Right lobe of liver (tissue), 6 donors: Measurements from ENCODE around the gene DBX2. TPM values are rescaled to one million over a fixed set of nuclear protein-coding genes. Genes with fewer than 3 reads are reported as not detected.

Source experiments
- ATAC-seq, 4 donors: fragments of 200-7000 bp; cut with Tn5 transposase; one replicate each; pipeline ENCODE4 v1.9.1; 2020; ENCODE audit warnings: mild to moderate bottlenecking in 4 of 4, moderate library complexity in 4 of 4
- DNase-seq, 3 donors: peaks; one replicate each; pipeline ENCODE4 v3.0.0-alpha.2; 2020
- H3K27ac ChIP-seq, 3 donors: fragments of 200-600 bp; one replicate each; pipeline ENCODE4 v1.8.0; 2022
- H3K27me3 ChIP-seq, 2 donors: fragments of 200-600 bp; one replicate each; pipeline ENCODE4 v1.8.0; 2022
- H3K36me3 ChIP-seq, 4 donors: fragments of 200-600 bp; sonication (generic) in 1 of 4; one replicate each; pipeline versions ENCODE4 v1.5.1 to v1.8.0; 2017 to 2022; ENCODE audit warnings: control low read depth in 1 of 4
- H3K4me1 ChIP-seq, 4 donors: fragments of 200-600 bp; sonication (generic) in 1 of 4; one replicate each; pipeline versions ENCODE4 v1.5.1 to v1.8.0; 2017 to 2022; ENCODE audit warnings: control low read depth in 1 of 4
- H3K4me3 ChIP-seq, 3 donors: fragments of 200-600 bp; one replicate each; pipeline ENCODE4 v1.8.0; 2022
- H3K9me3 ChIP-seq, 4 donors: fragments of 200-600 bp; sonication (generic) in 1 of 4; one replicate each; pipeline versions ENCODE4 v1.5.1 to v1.8.0; 2017 to 2022; ENCODE audit warnings: control low read depth in 1 of 4
- CTCF ChIP-seq, 4 donors: fragments of 200-600 bp in 3 of 4; fragments of 450-650 bp in 1 of 4; IDR thresholded peaks; one replicate each; pipeline versions ENCODE4 v1.5.1 to v1.8.0; 2016 to 2022; ENCODE audit warnings: antibody characterized with exemption in 4 of 4, mild to moderate bottlenecking in 2 of 4
- POLR2A ChIP-seq: fragments of 450-650 bp; IDR thresholded peaks from one replicate; pipeline ENCODE4 v1.6.1; 2017; ENCODE audit warnings: antibody characterized with exemption, mild to moderate bottlenecking
- WGBS: methylation state at CpG from one replicate; pipeline ENCODE4 v1.1.6; 2018; ENCODE audit warnings: low coverage, low lambda C conversion rate; ENCODE audit not compliant: insufficient coverage; ENCODE audit errors: missing lambda C conversion rate; 5-methylcytosine and 5-hydroxymethylcytosine counted together
- intact Hi-C, 2 donors: fragments of 100-400 bp; cut with DNase I; formaldehyde crosslinking; loops; one replicate each; pipeline versions ENCODE4 v1.11.2 to v1.14.1; 2022
- total RNA-seq, 6 experiments: library from RNA; depleted of rRNA in 2 of 6; stranded (reverse); fragments of >200 nt in 2 of 6; fragmentation: NEBNext Ultra II Directional in 3 of 6; extraction: Animal tissue kit (Norgen Biotek cat#: 25700) in 3 of 6; gene quantifications; one replicate each; pipeline versions ENCODE4 v1.1.0 to v1.2.4, GENCODE V29; 2016 to 2023
- donor health status: DM: no; HTN: yes; CAD: no.
- donor health status: DM: no; HTN: no; CAD: no.
- donor health status: DM: no; HTN: no; CAD: no.
- donor health status: DM: no; HTN: yes; CAD: no.
- donor health status: DM: no; HTN: yes; CAD: no.

The DBX2 gene
- total RNA-seq, 6 experiments from 2014 or later = not detected

GRCh38 chr12:45065125-45065626, 14.3 kb upstream of the DBX2 start:
- no peaks in the 10 kb centered on the region for H3K36me3 ChIP-seq
- no peak for ATAC-seq
- no peaks in the 10 kb centered on the region for H3K27me3 ChIP-seq
- intact Hi-C loops = no loop called here
- no peak for DNase-seq
- no peaks in the 10 kb centered on the region for H3K4me1 ChIP-seq
- no peaks in the 10 kb centered on the region for H3K9me3 ChIP-seq
- H3K27ac ChIP-seq = no peak overlapping the region
- no peak overlapping the region for H3K4me3 ChIP-seq
- 68% methylated on average over 7 of the region's 12 CpGs for WGBS
- TF ChIP-seq CTCF (IDR thresholded peaks at IDR 0.05) (no peak), POLR2A (no peak)

GRCh38 chr12:45060976-45061375, 10.1 kb upstream of the DBX2 start:
- no peak for DNase-seq
- ATAC-seq = no peak
- H3K4me3 ChIP-seq = no peak overlapping the region
- no peaks in the 10 kb centered on the region for H3K27me3 ChIP-seq
- no peaks in the 10 kb centered on the region for H3K9me3 ChIP-seq
- no peaks in the 10 kb centered on the region for H3K36me3 ChIP-seq
- H3K27ac ChIP-seq = no peak overlapping the region
- TF ChIP-seq CTCF (IDR thresholded peaks at IDR 0.05) (no peak), POLR2A (no peak)
- intact Hi-C loops = no loop called here
- H3K4me1 ChIP-seq = no peaks in the 10 kb centered on the region

DNA sequence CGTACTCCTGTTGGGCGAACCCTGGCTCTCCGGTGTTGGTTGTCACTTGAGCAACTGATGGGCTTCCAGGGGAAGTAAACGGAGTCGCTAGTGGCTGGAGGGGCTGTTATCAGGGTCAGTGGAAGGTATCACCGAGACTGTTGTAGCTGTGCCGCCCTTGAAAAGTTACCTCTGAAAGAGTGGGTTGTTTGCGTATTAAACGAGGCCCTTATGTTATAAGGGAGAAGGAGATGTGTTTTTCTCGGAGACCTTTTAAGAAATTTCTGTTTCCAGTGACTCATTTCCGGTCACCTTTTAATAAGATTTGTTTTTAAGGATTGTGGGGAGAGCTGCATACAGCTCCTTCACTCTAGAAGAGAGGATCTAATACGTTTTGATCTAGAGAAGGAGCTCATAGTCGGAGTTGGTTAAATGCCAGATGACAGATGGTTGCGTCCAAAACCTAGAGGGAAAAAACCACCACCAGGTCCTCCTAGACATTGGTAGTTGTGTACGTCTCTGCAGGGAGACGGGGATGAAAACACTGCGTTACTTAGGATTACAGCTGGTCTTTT, 750 bp upstream of the DBX2 start:
- ATAC-seq (no peak), DNase-seq (no peak)
- Histone ChIP-seq H3K36me3 (no peaks in the 10 kb centered on the region), H3K9me3 (no peaks in the 10 kb centered on the region), H3K27ac (no peak overlapping the region), H3K27me3 (peaks cover 0 to 15% of the 10 kb centered on the region in 2 donors), H3K4me1 (peaks cover 0 to 9% (median 0%) of the 10 kb centered on the region in 4 donors), H3K4me3 (no peak overlapping the region)
- WGBS = 18% methylated on average over 16 of the region's 17 CpGs
- intact Hi-C loops = no loop called here
- TF ChIP-seq CTCF (IDR thresholded peaks at IDR 0.05) (no peak), POLR2A (no peak)

DNA sequence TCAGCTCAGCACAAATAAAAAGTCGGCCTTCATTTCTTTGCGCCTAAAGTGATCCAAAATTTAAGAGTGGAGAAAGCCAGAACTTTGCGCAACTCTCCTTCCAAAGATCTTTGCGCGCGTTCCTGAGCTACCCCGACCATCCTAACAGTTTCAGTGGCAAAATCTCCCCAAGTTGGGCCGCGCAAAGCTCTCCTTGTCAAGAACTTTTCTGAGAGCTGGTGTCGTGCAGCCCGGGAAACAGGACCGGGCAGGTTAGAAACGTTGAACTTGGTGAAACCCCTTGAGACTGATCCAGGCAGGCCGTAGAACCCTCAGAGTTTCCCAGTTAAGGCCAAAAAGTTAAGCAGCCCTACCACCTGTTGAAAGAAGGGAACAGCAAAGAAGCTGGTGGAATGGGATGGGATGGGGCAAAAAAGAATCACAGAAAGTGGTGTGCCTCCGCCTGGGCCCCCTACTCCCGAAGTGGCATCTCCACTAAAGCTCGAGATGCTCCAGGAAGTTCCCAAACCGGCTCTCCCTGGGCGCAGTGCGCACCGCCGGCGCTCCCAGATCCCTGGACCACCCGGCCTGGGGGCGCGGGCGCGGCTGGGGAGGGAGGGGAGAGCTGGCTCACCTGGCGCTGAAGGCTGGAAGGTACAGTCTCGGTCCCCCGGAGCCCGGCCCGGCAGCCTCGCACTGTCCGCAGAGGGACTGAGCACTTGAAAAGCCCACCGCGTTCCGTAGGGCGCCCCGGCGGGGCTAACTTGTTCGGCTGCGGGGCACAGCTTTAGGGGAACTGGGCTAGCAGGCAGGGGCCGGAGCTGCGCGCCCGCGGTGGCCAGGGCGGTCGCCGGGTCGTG, 768 bp downstream of the DBX2 start:
- peak overlapping the region in 1 of 3 donors; percentile 10 for H3K4me3 ChIP-seq

More for the DNA sequence above, 768 bp downstream of the DBX2 start:
- Histone ChIP-seq H3K27ac (no peak overlapping the region), H3K4me1 (peaks cover 0 to 9% (median 0%) of the 10 kb centered on the region in 4 donors), H3K27me3 (peaks cover 0 to 15% of the 10 kb centered on the region in 2 donors), H3K36me3 (no peaks in the 10 kb centered on the region), H3K9me3 (no peaks in the 10 kb centered on the region)
- WGBS = 10% methylated on average over 19 of the region's 52 CpGs
- intact Hi-C loops = no loop called here
- TF ChIP-seq POLR2A (no peak), CTCF (IDR thresholded peaks at IDR 0.05) (no peak)
- DNase-seq (no peak), ATAC-seq (no peak)
